KMS-11 (cell line): ENCODE measurements around the gene HELB.

Source experiments
- H2AFZ ChIP-seq: fragments of 200-600 bp; sonication (generic); 2 replicates; pipeline ENCODE4 v1.6.1; 2016; ENCODE audit warnings: antibody characterized with exemption, mixed run types, low read depth
- H3K27ac ChIP-seq: fragments of 200-600 bp; sonication (generic); 2 replicates; pipeline ENCODE4 v1.6.1; 2016; ENCODE audit warnings: mild to moderate bottlenecking, mixed run types
- H3K27me3 ChIP-seq: fragments of 200-600 bp; sonication (generic); 2 replicates; pipeline ENCODE4 v1.6.1; 2017; ENCODE audit warnings: mild to moderate bottlenecking, low read depth, mixed run types, moderate library complexity; ENCODE audit not compliant: insufficient read depth
- H3K36me3 ChIP-seq: fragments of 200-600 bp; sonication (generic); 2 replicates; pipeline ENCODE4 v1.6.1; 2017; ENCODE audit warnings: mild to moderate bottlenecking, mixed run types; ENCODE audit not compliant: insufficient read depth
- H3K4me1 ChIP-seq: fragments of 200-600 bp; sonication (generic); 2 replicates; pipeline ENCODE4 v1.6.1; 2016; ENCODE audit warnings: mild to moderate bottlenecking, low read depth, mixed run types; ENCODE audit not compliant: poor library complexity, severe bottlenecking
- H3K4me2 ChIP-seq: fragments of 200-600 bp; sonication (generic); 2 replicates; pipeline ENCODE4 v1.7.0; 2016; ENCODE audit warnings: mild to moderate bottlenecking, mixed run types
- H3K4me3 ChIP-seq: fragments of 200-600 bp; sonication (generic); IDR thresholded peaks from 2 replicates; pipeline ENCODE4 v1.6.1; 2017; ENCODE audit warnings: low read depth, low read length, mixed read lengths; ENCODE audit not compliant: insufficient read depth
- H3K79me2 ChIP-seq: fragments of 200-600 bp; sonication (generic); 2 replicates; pipeline ENCODE4 v1.6.1; 2016; ENCODE audit warnings: low read depth, mixed run types; ENCODE audit not compliant: insufficient read depth
- H3K9ac ChIP-seq: fragments of 200-600 bp; sonication (generic); 2 replicates; pipeline ENCODE4 v1.6.1; 2016; ENCODE audit warnings: mild to moderate bottlenecking, mixed run types
- H4K20me1 ChIP-seq: fragments of 200-600 bp; sonication (generic); 2 replicates; pipeline ENCODE4 v1.6.1; 2016; ENCODE audit warnings: mild to moderate bottlenecking, mixed run types; ENCODE audit not compliant: insufficient read depth
- CTCF ChIP-seq: fragments of 200-600 bp; sonication (generic); conservative IDR thresholded peaks from 2 replicates; pipeline ENCODE4 v1.6.1; 2017; ENCODE audit warnings: low read depth, mild to moderate bottlenecking, antibody characterized with exemption, low read length, moderate library complexity, mixed read lengths

Gene HELB

DNA sequence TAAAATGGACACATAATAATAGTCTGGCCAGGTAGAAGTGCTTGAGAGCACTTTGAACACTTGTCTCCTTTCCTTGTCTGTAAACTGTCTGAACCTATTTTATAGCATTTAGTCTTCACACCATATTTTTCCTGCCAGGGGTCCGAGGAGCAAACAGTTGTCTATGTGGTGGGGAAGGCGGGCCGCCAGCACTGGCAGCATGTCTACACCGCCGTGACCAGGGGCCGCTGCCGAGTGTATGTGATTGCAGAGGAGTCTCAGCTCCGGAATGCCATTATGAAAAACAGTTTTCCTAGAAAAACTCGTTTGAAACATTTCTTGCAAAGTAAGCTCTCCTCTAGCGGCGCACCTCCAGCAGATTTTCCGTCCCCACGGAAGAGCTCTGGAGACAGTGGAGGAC is 28.7 kb downstream of the HELB start:
- H3K79me2 ChIP-seq = no peaks in the 10 kb centered on the region
- no peak overlapping the region for H3K27ac ChIP-seq
- no peak overlapping the region for H3K4me2 ChIP-seq
- H3K27me3 ChIP-seq = no peaks in the 10 kb centered on the region
- no peak overlapping the region for H3K9ac ChIP-seq
- no peaks in the 10 kb centered on the region for H3K4me1 ChIP-seq
- H2AFZ ChIP-seq = no peak overlapping the region
- H3K4me3 ChIP-seq = no peak overlapping the region
- H4K20me1 ChIP-seq = no peaks in the 10 kb centered on the region
- TF ChIP-seq CTCF = no peak
- no peaks in the 10 kb centered on the region for H3K36me3 ChIP-seq

DNA sequence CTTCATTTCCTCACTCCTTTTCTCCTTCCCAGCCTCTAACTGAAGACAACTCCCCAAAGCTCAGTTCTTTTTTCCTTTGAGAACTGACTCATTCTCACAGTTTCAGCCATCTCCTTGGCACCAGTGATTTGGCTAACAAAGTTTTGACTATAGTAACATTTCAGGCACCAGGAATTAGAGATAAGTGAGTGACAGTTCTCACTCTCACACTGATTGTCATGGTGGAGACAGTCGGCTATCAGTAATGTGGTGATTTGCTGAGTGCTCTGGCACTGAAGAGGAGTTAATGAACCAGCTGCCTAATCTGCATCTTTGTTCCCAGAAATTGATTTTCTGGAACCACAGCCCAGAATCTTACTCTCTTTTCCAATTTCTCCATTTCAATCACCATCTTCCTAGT is 29.5 kb downstream of the HELB start:
- no peaks in the 10 kb centered on the region for H4K20me1 ChIP-seq
- H3K36me3 ChIP-seq = no peaks in the 10 kb centered on the region
- no peak overlapping the region for H3K4me3 ChIP-seq
- H3K27ac ChIP-seq = no peak overlapping the region
- no peak overlapping the region for H3K9ac ChIP-seq
- H2AFZ ChIP-seq = no peak overlapping the region
- no peak for TF ChIP-seq CTCF
- H3K79me2 ChIP-seq = no peaks in the 10 kb centered on the region
- H3K27me3 ChIP-seq = no peaks in the 10 kb centered on the region
- H3K4me1 ChIP-seq = no peaks in the 10 kb centered on the region
- H3K4me2 ChIP-seq = no peak overlapping the region

DNA sequence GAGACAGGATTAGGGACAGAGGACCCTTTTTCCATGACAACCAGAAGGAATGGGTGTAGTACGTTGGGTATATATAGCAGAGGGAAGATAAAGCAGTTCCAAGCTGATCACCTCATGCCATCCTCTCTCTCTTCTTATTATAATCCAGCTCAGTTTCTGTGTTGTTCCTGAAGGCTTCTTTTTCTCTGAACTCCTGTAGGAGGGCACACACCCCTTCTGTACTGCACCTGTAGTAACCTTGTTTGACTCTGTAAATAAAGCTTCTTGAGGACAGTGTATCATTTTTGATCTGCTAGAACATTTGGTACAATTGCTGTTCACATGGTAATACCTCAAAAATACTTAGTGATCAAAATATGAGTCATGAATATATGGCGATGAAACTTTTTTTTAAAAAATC is 33.5 kb downstream of the HELB start:
- H3K79me2 ChIP-seq = no peaks in the 10 kb centered on the region
- no peak overlapping the region for H2AFZ ChIP-seq
- H3K36me3 ChIP-seq = no peaks in the 10 kb centered on the region
- H4K20me1 ChIP-seq = no peaks in the 10 kb centered on the region
- H3K9ac ChIP-seq = no peak overlapping the region
- no peak overlapping the region for H3K27ac ChIP-seq
- H3K4me2 ChIP-seq = no peak overlapping the region
- H3K4me1 ChIP-seq = no peaks in the 10 kb centered on the region
- no peaks in the 10 kb centered on the region; the same call in 1 of the 2 replicates for H3K27me3 ChIP-seq
- no peak overlapping the region for H3K4me3 ChIP-seq
- TF ChIP-seq CTCF = no peak

DNA sequence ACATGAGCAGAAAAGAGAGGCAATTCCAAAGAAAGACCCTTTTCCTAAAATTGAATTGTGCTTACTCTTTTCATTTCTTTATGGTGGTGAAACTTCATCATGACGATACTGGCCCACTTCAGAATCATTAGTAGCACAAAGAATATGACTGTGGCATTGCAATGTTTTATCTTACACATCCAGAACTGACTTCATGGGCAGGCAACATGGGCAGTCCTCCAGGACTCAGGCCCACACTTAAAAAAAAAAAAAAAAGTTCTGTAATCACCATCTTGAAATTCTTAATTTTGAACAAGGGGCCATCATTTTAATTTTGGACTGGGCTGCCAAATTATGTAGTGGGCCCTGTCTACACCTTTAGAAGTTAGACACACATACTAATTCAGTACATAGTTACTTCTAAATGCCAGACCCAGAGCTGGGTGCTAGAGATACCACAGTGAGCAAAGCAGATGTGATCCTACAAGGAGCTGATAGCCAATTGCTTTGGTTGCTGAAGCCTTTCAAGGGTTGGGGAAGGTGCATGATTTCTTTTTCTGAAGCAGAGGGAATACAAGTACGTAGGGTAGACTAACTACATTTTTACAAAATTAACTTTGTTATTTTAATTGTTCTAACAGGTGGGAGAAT is 35.2 kb downstream of the HELB start:
- Histone ChIP-seq H3K9ac (no peak overlapping the region), H3K36me3 (no peaks in the 10 kb centered on the region), H4K20me1 (no peaks in the 10 kb centered on the region), H3K4me3 (no peak overlapping the region), H2AFZ (no peak overlapping the region), H3K4me1 (no peaks in the 10 kb centered on the region), H3K27ac (no peak overlapping the region), H3K27me3 (no peaks in the 10 kb centered on the region; the same call in 1 of the 2 replicates), H3K79me2 (no peaks in the 10 kb centered on the region), H3K4me2 (no peak overlapping the region)
- no peak for TF ChIP-seq CTCF
